T-helper 17 cell (primary cell): ENCODE measurements around the gene GLRA3. TPM values are rescaled to one million over a fixed set of nuclear protein-coding genes. Genes with fewer than 3 reads are reported as not detected.

ENCODE experiments used
- ATAC-seq: fragments of 150-1000 bp; cut with Tn5 transposase; 2 replicates; pipeline ENCODE4 v1.10.0; 2021; ENCODE audit warnings: mild to moderate bottlenecking, moderate library complexity
- DNase-seq, 3 donors: peaks; one replicate each; pipeline versions ENCODE4 v3.0.0 to v3.0.0-alpha.2; 2020 to 2021
- H3K9me3 ChIP-seq: one replicate; pipeline ENCODE4 v1.7.0; 2013; ENCODE audit warnings: low read length, mild to moderate bottlenecking; ENCODE audit not compliant: control insufficient read depth, poor library complexity, severe bottlenecking
- H3K27ac Mint-ChIP-seq: one replicate; pipeline ENCODE4 v1.8.0; 2022; ENCODE audit warnings: mild to moderate bottlenecking, moderate library complexity, mixed read lengths
- H3K27me3 Mint-ChIP-seq: one replicate; pipeline ENCODE4 v1.8.0; 2022; ENCODE audit warnings: mixed read lengths
- H3K36me3 Mint-ChIP-seq: one replicate; pipeline ENCODE4 v1.8.0; 2022; ENCODE audit warnings: low read depth, mixed read lengths
- H3K4me1 Mint-ChIP-seq: one replicate; pipeline ENCODE4 v1.8.0; 2022; ENCODE audit warnings: mild to moderate bottlenecking, mixed read lengths
- H3K4me3 Mint-ChIP-seq: one replicate; pipeline ENCODE4 v1.8.0; 2022; ENCODE audit warnings: mild to moderate bottlenecking, moderate library complexity, mixed read lengths
- total RNA-seq, 4 donors: library from RNA in 2 of 4; stranded (reverse) in 2 of 4; gene quantifications; one replicate each; pipeline ENCODE4 v1.2.3 and lab custom pipeline; 2022 to 2026

Gene GLRA3
- total RNA-seq, 2 donors from 2014 or later = not detected

- DNase-seq = no peak
- H3K36me3 Mint-ChIP-seq = no peaks in the 10 kb centered on the region
- ATAC-seq = no peak
Observed at GRCh38 chr4:174590336-174590735, 238.7 kb downstream of the GLRA3 start.

More at GRCh38 chr4:174590336-174590735, 238.7 kb downstream of the GLRA3 start:
- no peaks in the 10 kb centered on the region for H3K27me3 Mint-ChIP-seq
- peak overlapping the region; percentile 29 for H3K27ac Mint-ChIP-seq
- peaks cover 4% of the 10 kb centered on the region for H3K4me1 Mint-ChIP-seq
- H3K9me3 ChIP-seq = no peaks in the 10 kb centered on the region
- no peak overlapping the region for H3K4me3 Mint-ChIP-seq

Other genes with a start within 250 kb of the GLRA3 start
- gene ADAM29, start 89.1 kb upstream of the GLRA3 start, total RNA-seq = not detected